HEK293 (cell line): ENCODE data around the gene DPY19L1.

Source experiments
- CTCF ChIP-seq: fragments of 450-650 bp; formaldehyde crosslinking; IDR thresholded peaks from 2 replicates; pipeline ENCODE4 v1.5.1; 2016; ENCODE audit warnings: missing biosample characterization, missing genetic modification characterization
- GFI1B ChIP-seq: fragments of 450-650 bp; formaldehyde crosslinking; IDR thresholded peaks from 2 replicates; pipeline ENCODE4 v1.5.1; 2016; ENCODE audit warnings: missing biosample characterization, missing genetic modification characterization
- KLF16 ChIP-seq: fragments of 450-650 bp; formaldehyde crosslinking; IDR thresholded peaks from 2 replicates; pipeline ENCODE4 v1.5.1; 2017; ENCODE audit warnings: missing biosample characterization, missing genetic modification characterization
- PRDM6 ChIP-seq: fragments of 450-650 bp; formaldehyde crosslinking; IDR thresholded peaks from 2 replicates; pipeline ENCODE4 v1.5.1; 2017; ENCODE audit warnings: missing biosample characterization, missing genetic modification characterization
- SCRT2 ChIP-seq: fragments of 450-650 bp; formaldehyde crosslinking; IDR thresholded peaks from 2 replicates; pipeline ENCODE4 v1.5.1; 2016; ENCODE audit warnings: missing biosample characterization, missing genetic modification characterization
- SP3 ChIP-seq: fragments of 450-650 bp; formaldehyde crosslinking; IDR thresholded peaks from 2 replicates; pipeline ENCODE4 v1.5.1; 2016; ENCODE audit warnings: missing biosample characterization, missing genetic modification characterization
- ZBTB1 ChIP-seq: fragments of 450-650 bp; formaldehyde crosslinking; IDR thresholded peaks from 2 replicates; pipeline ENCODE4 v1.5.1; 2016; ENCODE audit warnings: missing biosample characterization, missing genetic modification characterization
- ZBTB44 ChIP-seq: fragments of 450-650 bp; IDR thresholded peaks from 2 replicates; pipeline ENCODE4 v1.5.1; 2018; ENCODE audit warnings: missing biosample characterization, mild to moderate bottlenecking, missing genetic modification characterization
- ZBTB7A ChIP-seq: fragments of 450-650 bp; formaldehyde crosslinking; IDR thresholded peaks from 2 replicates; pipeline ENCODE4 v1.5.1; 2016; ENCODE audit warnings: low read depth, missing biosample characterization, missing genetic modification characterization
- ZIC2 ChIP-seq: fragments of 450-650 bp; formaldehyde crosslinking; IDR thresholded peaks from 2 replicates; pipeline ENCODE4 v1.5.1; 2016; ENCODE audit warnings: missing biosample characterization, missing genetic modification characterization
- ZNF175 ChIP-seq: fragments of 450-650 bp; formaldehyde crosslinking; IDR thresholded peaks from 2 replicates; pipeline ENCODE4 v1.5.1; 2016; ENCODE audit warnings: missing biosample characterization, missing genetic modification characterization
- ZNF214 ChIP-seq: fragments of 450-650 bp; formaldehyde crosslinking; IDR thresholded peaks from 2 replicates; pipeline ENCODE4 v1.5.1; 2017; ENCODE audit warnings: missing biosample characterization, mild to moderate bottlenecking, missing genetic modification characterization, borderline replicate concordance
- ZNF221 ChIP-seq: fragments of 450-650 bp; formaldehyde crosslinking; IDR thresholded peaks from 2 replicates; pipeline ENCODE4 v1.5.1; 2017; ENCODE audit warnings: missing biosample characterization, missing genetic modification characterization, borderline replicate concordance
- ZNF391 ChIP-seq: fragments of 450-650 bp; formaldehyde crosslinking; IDR thresholded peaks from 2 replicates; pipeline ENCODE4 v1.5.1; 2016; ENCODE audit warnings: low read depth, missing biosample characterization, missing genetic modification characterization, borderline replicate concordance
- ZNF521 ChIP-seq: fragments of 450-650 bp; formaldehyde crosslinking; IDR thresholded peaks from 2 replicates; pipeline ENCODE4 v1.5.1; 2017; ENCODE audit warnings: missing biosample characterization, mild to moderate bottlenecking, missing genetic modification characterization
- ZNF561 ChIP-seq: fragments of 450-650 bp; IDR thresholded peaks from 2 replicates; pipeline ENCODE4 v1.5.1; 2018; ENCODE audit warnings: missing biosample characterization, missing genetic modification characterization, borderline replicate concordance
- ZNF571 ChIP-seq: fragments of 450-650 bp; formaldehyde crosslinking; IDR thresholded peaks from 2 replicates; pipeline ENCODE4 v1.5.0; 2017; ENCODE audit warnings: missing biosample characterization, missing genetic modification characterization
- ZNF596 ChIP-seq: fragments of 450-650 bp; IDR thresholded peaks from 2 replicates; pipeline ENCODE4 v1.5.0; 2018; ENCODE audit warnings: missing biosample characterization, mild to moderate bottlenecking, missing genetic modification characterization, moderate library complexity
- ZNF621 ChIP-seq: fragments of 450-650 bp; formaldehyde crosslinking; IDR thresholded peaks from 2 replicates; pipeline ENCODE4 v1.5.1; 2017; ENCODE audit warnings: missing biosample characterization, missing genetic modification characterization
- ZNF670 ChIP-seq: fragments of 450-650 bp; formaldehyde crosslinking; IDR thresholded peaks from 2 replicates; pipeline ENCODE4 v1.5.1; 2016; ENCODE audit warnings: missing biosample characterization, missing genetic modification characterization, low read depth
- ZNF776 ChIP-seq: fragments of 450-650 bp; formaldehyde crosslinking; IDR thresholded peaks from 2 replicates; pipeline ENCODE4 v1.5.0; 2017; ENCODE audit warnings: missing biosample characterization, missing genetic modification characterization, borderline replicate concordance
- ZSCAN16 ChIP-seq: fragments of 450-650 bp; formaldehyde crosslinking; IDR thresholded peaks from 2 replicates; pipeline ENCODE4 v1.5.1; 2016; ENCODE audit warnings: missing biosample characterization, missing genetic modification characterization
- ZSCAN18 ChIP-seq: fragments of 450-650 bp; formaldehyde crosslinking; IDR thresholded peaks from 2 replicates; pipeline ENCODE4 v1.5.1; 2016; ENCODE audit warnings: missing biosample characterization, missing genetic modification characterization
- TF ChIP-seq, protein P1 (sequence below): fragments of 450-650 bp; formaldehyde crosslinking; IDR thresholded peaks from 2 replicates; pipeline ENCODE4 v1.5.1; 2016; ENCODE audit warnings: missing biosample characterization, missing genetic modification characterization
- TF ChIP-seq, protein P2 (sequence below): sonication (generic); formaldehyde crosslinking; IDR thresholded peaks from 2 replicates; pipeline ENCODE4 v1.8.1; 2022; ENCODE audit warnings: mild to moderate bottlenecking, moderate library complexity, missing genetic modification reagents
- TF ChIP-seq, protein P3 (sequence below): fragments of 450-650 bp; formaldehyde crosslinking; IDR thresholded peaks from 2 replicates; pipeline ENCODE4 v1.5.1; 2016; ENCODE audit warnings: missing biosample characterization, missing genetic modification characterization

DPY19L1 gene

GRCh38 chr7:35037526-35038341, 449 bp upstream of the DPY19L1 start (continued):
- TF ChIP-seq CTCF (tag by site-specific recombination) (peak; percentile 89), ZNF391 (tag by site-specific recombination) (no peak), ZSCAN18 (tag by site-specific recombination) (no peak), SCRT2 (no peak), ZNF175 (tag by site-specific recombination) (no peak), ZBTB1 (tag by site-specific recombination) (no peak), KLF16 (no peak), ZBTB7A (no peak), ZIC2 (peak; percentile 74), ZNF571 (tag by site-specific recombination) (no peak), ZNF561 (tag by site-specific recombination) (peak; percentile 82; the same call in 1 of the 2 replicates), ZNF670 (no peak), GFI1B (tag by site-specific recombination) (no peak), ZNF776 (tag by site-specific recombination) (no peak), PRDM6 (no peak), ZBTB44 (tag by site-specific recombination) (no peak), ZNF214 (no peak), ZNF221 (tag by site-specific recombination) (no peak), SP3 (tag by site-specific recombination) (0 out of 2 replicates have a peak, but pooled peaks have one; percentile 13), ZNF596 (tag by site-specific recombination) (no peak), ZNF521 (tag by site-specific recombination) (no peak), ZSCAN16 (tag by site-specific recombination) (no peak), ZNF621 (tag by site-specific recombination) (no peak)
- TF ChIP-seq, protein P1, sequence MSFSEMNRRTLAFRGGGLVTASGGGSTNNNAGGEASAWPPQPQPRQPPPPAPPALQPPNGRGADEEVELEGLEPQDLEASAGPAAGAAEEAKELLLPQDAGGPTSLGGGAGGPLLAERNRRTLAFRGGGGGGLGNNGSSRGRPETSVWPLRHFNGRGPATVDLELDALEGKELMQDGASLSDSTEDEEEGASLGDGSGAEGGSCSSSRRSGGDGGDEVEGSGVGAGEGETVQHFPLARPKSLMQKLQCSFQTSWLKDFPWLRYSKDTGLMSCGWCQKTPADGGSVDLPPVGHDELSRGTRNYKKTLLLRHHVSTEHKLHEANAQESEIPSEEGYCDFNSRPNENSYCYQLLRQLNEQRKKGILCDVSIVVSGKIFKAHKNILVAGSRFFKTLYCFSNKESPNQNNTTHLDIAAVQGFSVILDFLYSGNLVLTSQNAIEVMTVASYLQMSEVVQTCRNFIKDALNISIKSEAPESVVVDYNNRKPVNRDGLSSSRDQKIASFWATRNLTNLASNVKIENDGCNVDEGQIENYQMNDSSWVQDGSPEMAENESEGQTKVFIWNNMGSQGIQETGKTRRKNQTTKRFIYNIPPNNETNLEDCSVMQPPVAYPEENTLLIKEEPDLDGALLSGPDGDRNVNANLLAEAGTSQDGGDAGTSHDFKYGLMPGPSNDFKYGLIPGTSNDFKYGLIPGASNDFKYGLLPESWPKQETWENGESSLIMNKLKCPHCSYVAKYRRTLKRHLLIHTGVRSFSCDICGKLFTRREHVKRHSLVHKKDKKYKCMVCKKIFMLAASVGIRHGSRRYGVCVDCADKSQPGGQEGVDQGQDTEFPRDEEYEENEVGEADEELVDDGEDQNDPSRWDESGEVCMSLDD (tag by site-specific recombination): peak; percentile 73
- TF ChIP-seq, protein P2, sequence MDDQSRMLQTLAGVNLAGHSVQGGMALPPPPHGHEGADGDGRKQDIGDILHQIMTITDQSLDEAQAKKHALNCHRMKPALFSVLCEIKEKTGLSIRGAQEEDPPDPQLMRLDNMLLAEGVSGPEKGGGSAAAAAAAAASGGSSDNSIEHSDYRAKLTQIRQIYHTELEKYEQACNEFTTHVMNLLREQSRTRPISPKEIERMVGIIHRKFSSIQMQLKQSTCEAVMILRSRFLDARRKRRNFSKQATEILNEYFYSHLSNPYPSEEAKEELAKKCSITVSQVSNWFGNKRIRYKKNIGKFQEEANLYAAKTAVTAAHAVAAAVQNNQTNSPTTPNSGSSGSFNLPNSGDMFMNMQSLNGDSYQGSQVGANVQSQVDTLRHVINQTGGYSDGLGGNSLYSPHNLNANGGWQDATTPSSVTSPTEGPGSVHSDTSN: no peak
- TF ChIP-seq, protein P3, sequence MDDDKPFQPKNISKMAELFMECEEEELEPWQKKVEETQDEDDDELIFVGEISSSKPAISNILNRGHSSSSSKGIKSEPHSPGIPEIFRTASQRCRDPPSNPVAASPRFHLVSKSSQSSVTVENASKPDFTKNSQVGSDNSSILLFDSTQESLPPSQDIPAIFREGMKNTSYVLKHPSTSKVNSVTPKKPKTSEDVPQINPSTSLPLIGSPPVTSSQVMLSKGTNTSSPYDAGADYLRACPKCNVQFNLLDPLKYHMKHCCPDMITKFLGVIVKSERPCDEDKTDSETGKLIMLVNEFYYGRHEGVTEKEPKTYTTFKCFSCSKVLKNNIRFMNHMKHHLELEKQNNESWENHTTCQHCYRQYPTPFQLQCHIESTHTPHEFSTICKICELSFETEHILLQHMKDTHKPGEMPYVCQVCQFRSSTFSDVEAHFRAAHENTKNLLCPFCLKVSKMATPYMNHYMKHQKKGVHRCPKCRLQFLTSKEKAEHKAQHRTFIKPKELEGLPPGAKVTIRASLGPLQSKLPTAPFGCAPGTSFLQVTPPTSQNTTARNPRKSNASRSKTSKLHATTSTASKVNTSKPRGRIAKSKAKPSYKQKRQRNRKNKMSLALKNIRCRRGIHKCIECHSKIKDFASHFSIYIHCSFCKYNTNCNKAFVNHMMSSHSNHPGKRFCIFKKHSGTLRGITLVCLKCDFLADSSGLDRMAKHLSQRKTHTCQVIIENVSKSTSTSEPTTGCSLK (tag by site-specific recombination): no peak
